DND-41 (cell line): ENCODE measurements around the gene KRTAP4-11.
"Not testable (repeated sequence)": the region's sequence is repeated elsewhere in the genome, so short reads cannot be mapped to it uniquely, and the experiment has no call there.

ENCODE experiments used
- EZH2 ChIP-seq: IDR thresholded peaks from 3 replicates; pipeline ENCODE4 v1.6.1; 2012; ENCODE audit warnings: borderline replicate concordance, low read depth, mild to moderate bottlenecking, moderate library complexity, low read length, inconsistent platforms; ENCODE audit not compliant: severe bottlenecking
- TF ChIP-seq, protein P1 (sequence below): IDR thresholded peaks from 2 replicates; pipeline ENCODE4 v1.5.1; 2012; ENCODE audit warnings: borderline replicate concordance, low read length, moderate library complexity, mild to moderate bottlenecking; ENCODE audit not compliant: poor library complexity, severe bottlenecking; ENCODE audit errors: extremely low read depth

- TF ChIP-seq, protein P1, sequence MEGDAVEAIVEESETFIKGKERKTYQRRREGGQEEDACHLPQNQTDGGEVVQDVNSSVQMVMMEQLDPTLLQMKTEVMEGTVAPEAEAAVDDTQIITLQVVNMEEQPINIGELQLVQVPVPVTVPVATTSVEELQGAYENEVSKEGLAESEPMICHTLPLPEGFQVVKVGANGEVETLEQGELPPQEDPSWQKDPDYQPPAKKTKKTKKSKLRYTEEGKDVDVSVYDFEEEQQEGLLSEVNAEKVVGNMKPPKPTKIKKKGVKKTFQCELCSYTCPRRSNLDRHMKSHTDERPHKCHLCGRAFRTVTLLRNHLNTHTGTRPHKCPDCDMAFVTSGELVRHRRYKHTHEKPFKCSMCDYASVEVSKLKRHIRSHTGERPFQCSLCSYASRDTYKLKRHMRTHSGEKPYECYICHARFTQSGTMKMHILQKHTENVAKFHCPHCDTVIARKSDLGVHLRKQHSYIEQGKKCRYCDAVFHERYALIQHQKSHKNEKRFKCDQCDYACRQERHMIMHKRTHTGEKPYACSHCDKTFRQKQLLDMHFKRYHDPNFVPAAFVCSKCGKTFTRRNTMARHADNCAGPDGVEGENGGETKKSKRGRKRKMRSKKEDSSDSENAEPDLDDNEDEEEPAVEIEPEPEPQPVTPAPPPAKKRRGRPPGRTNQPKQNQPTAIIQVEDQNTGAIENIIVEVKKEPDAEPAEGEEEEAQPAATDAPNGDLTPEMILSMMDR, result not testable (repeated sequence)
- TF ChIP-seq EZH2, result not testable (repeated sequence)
These were observed 5.8 kb upstream of the KRTAP4-11 start, which contains the start of gene KRTAP4-12 for GRCh38 chr17:41123991-41124371.
